Measurements from ENCODE around the gene OR11H7. TPM values are rescaled to one million over a fixed set of nuclear protein-coding genes. Genes with fewer than 3 reads are reported as not detected.

The OR11H7 gene
- total and polyA plus RNA-seq, 2 of the 4 experiments (the other 2 are of a cell fraction) = not detected

GRCh38 chr14:20198991-20199390, 29.8 kb upstream of the OR11H7 start:
- intact Hi-C loops (cut with micrococcal nuclease) = no loop called here
- Histone ChIP-seq H2BK5ac (ENCODE audit: low read depth, low read length, poor library complexity, severe bottlenecking) (no peak overlapping the region), H2BK20ac (ENCODE audit: low read depth, low read length) (no peak overlapping the region), H3K9me3 (ENCODE audit: control insufficient read depth, insufficient read depth, low read length) (peaks cover 7% of the 10 kb centered on the region; the same call in 1 of the 2 replicates), H4K20me1 (ENCODE audit: insufficient read depth, low read length) (no peaks in the 10 kb centered on the region), H2BK120ac (ENCODE audit: low read depth, low read length) (no peak overlapping the region), H2AFZ (replicated peaks; ENCODE audit: low read length, poor library complexity) (no peak overlapping the region), H3K4me3 (ENCODE audit: insufficient read depth, low read depth, low read length) (no peak overlapping the region), H3K56ac (ENCODE audit: extremely low read depth, insufficient read depth, low read length) (no peak overlapping the region), H2BK15ac (ENCODE audit: low read depth, low read length) (no peak overlapping the region), H4K5ac (ENCODE audit: low read depth, low read length) (no peak overlapping the region), H2AK5ac (ENCODE audit: low read depth, low read length) (no peak overlapping the region), H3K4ac (ENCODE audit: low read depth, low read length) (no peak overlapping the region), H3K18ac (ENCODE audit: low read depth, low read length) (no peak overlapping the region), H3K23ac (ENCODE audit: low read depth, low read length) (no peak overlapping the region), H4K91ac (ENCODE audit: insufficient read depth, low read depth, low read length) (no peak overlapping the region), H4K8ac (ENCODE audit: low read depth in 2 of 2, low read length in 2 of 2) (no peak overlapping the region), H3K9ac (ENCODE audit: low read depth, low read length) (no peak overlapping the region), H3K4me2 (ENCODE audit: low read depth, low read length) (no peak overlapping the region), H3K27ac (ENCODE audit: insufficient read depth, low read length) (no peak overlapping the region), H3K27me3 (ENCODE audit: control insufficient read depth, insufficient read depth, low read length) (no peaks in the 10 kb centered on the region), H2AK9ac (replicated peaks; ENCODE audit: low read depth, low read length, poor library complexity) (no peak overlapping the region), H3K4me1 (ENCODE audit: control insufficient read depth, insufficient read depth, low read length) (no peaks in the 10 kb centered on the region), H3K14ac (replicated peaks; ENCODE audit: low read depth, low read length) (no peak overlapping the region), H3K9me1 (ENCODE audit: insufficient read depth, low read length) (no peaks in the 10 kb centered on the region), H3K79me1 (ENCODE audit: low read depth in 1 of 2, low read length in 2 of 2) (no peaks in the 10 kb centered on the region), H3K36me3 (ENCODE audit: control insufficient read depth, insufficient read depth, low read length) (no peaks in the 10 kb centered on the region)
- in situ Hi-C loops (cut with MboI; ENCODE audit: low sequenced_read_pairs) = no loop called here
- TF ChIP-seq RFX5 (IDR thresholded peaks at IDR 0.05; ENCODE audit: low read depth, low read length) (no peak), MXI1 (IDR thresholded peaks at IDR 0.05; ENCODE audit: borderline replicate concordance, low read depth, low read length) (no peak), USF2 (IDR thresholded peaks at IDR 0.05; ENCODE audit: low read depth, low read length) (no peak), MAFK (IDR thresholded peaks at IDR 0.05; ENCODE audit: low read depth, low read length) (no peak), ELK1 (IDR thresholded peaks at IDR 0.05; ENCODE audit: borderline replicate concordance, low read depth, low read length) (no peak), RCOR1 (IDR thresholded peaks at IDR 0.05; ENCODE audit: insufficient replicate concordance, low read length) (no peak), RAD21 (IDR thresholded peaks at IDR 0.05; ENCODE audit: low read length) (no peak), SMC3 (IDR thresholded peaks at IDR 0.05; ENCODE audit: low read depth, low read length) (no peak), BHLHE40 (IDR thresholded peaks at IDR 0.05; ENCODE audit: low read depth, low read length) (no peak), CHD1 (IDR thresholded peaks at IDR 0.05; ENCODE audit: low read depth, low read length) (no peak), CEBPB (IDR thresholded peaks at IDR 0.05; ENCODE audit: low read depth, low read length) (no peak)
- ChIA-PET POLR2A (ENCODE audit: unreplicated experiment) (no interaction called here), CTCF (no interaction called here)
- dilution Hi-C loops (cut with HindIII; ENCODE audit: low sequenced_read_pairs, unreplicated experiment) = no loop called here
- 34% methylated on average over 3 of the region's 5 CpGs; no CpG with 5 or more reads in 1 of the 2 experiments for WGBS, 2 experiments (ENCODE audit: extremely low coverage in 2 of 2, insufficient read length in 1 of 2)
- DNase-seq (no peak), ATAC-seq (ENCODE audit: low read depth) (no peak)
- no TSS peak for BruUV-seq (replicated peaks)
